BLaER1 (cell line): ENCODE measurements around the gene KIRREL3.

ENCODE experiments used
- H3K27ac ChIP-seq: shearing (Covaris generic); formaldehyde crosslinking; 2 replicates; pipeline ENCODE4 v1.8.1; 2022
- H3K27me3 ChIP-seq: shearing (Covaris generic); formaldehyde crosslinking; 2 replicates; pipeline ENCODE4 v1.8.1; 2022
- H3K36me3 ChIP-seq: shearing (Covaris generic); formaldehyde crosslinking; 2 replicates; pipeline ENCODE4 v1.8.1; 2022
- H3K4me1 ChIP-seq: shearing (Covaris generic); formaldehyde crosslinking; 2 replicates; pipeline ENCODE4 v1.8.1; 2022
- H3K4me2 ChIP-seq: shearing (Covaris generic); formaldehyde crosslinking; 2 replicates; pipeline ENCODE4 v1.8.1; 2022
- H3K4me3 ChIP-seq: shearing (Covaris generic); formaldehyde crosslinking; 2 replicates; pipeline ENCODE4 v1.8.1; 2022
- H3K9ac ChIP-seq: shearing (Covaris generic); formaldehyde crosslinking; 2 replicates; pipeline ENCODE4 v1.8.1; 2022
- H3K9me3 ChIP-seq: shearing (Covaris generic); formaldehyde crosslinking; 2 replicates; pipeline ENCODE4 v1.8.1; 2022
- H4K20me1 ChIP-seq: shearing (Covaris generic); formaldehyde crosslinking; 2 replicates; pipeline ENCODE4 v1.8.1; 2022
- Cebpa-rat ChIP-seq: shearing (Covaris generic); IDR thresholded peaks from 2 replicates; pipeline ENCODE4 v1.8.1; 2022

The KIRREL3 gene

GRCh38 chr11:127027789-127028188, 27.2 kb upstream of the KIRREL3 start:
- Histone ChIP-seq H3K9ac (no peak overlapping the region), H3K9me3 (peaks cover 5% of the 10 kb centered on the region), H3K4me1 (no peaks in the 10 kb centered on the region), H4K20me1 (no peaks in the 10 kb centered on the region), H3K4me2 (no peak overlapping the region), H3K27ac (no peak overlapping the region), H3K4me3 (no peak overlapping the region), H3K36me3 (no peaks in the 10 kb centered on the region), H3K27me3 (no peaks in the 10 kb centered on the region)
- TF ChIP-seq Cebpa-rat, result no peak

- Histone ChIP-seq H3K36me3 (no peaks in the 10 kb centered on the region), H3K4me1 (no peaks in the 10 kb centered on the region), H3K4me2 (no peak overlapping the region), H3K9ac (no peak overlapping the region), H3K27me3 (no peaks in the 10 kb centered on the region), H3K4me3 (no peak overlapping the region), H3K9me3 (no peaks in the 10 kb centered on the region), H3K27ac (no peak overlapping the region), H4K20me1 (no peaks in the 10 kb centered on the region)
- no peak for TF ChIP-seq Cebpa-rat
Observed at GRCh38 chr11:127027000-127027399, 26.4 kb upstream of the KIRREL3 start.

- no peak overlapping the region for H3K9ac ChIP-seq
- no peaks in the 10 kb centered on the region for H3K4me1 ChIP-seq
- H3K9me3 ChIP-seq, result no peaks in the 10 kb centered on the region
- H4K20me1 ChIP-seq, result no peaks in the 10 kb centered on the region
- H3K36me3 ChIP-seq, result no peaks in the 10 kb centered on the region
- no peak for TF ChIP-seq Cebpa-rat
- H3K27ac ChIP-seq, result no peak overlapping the region
- no peak overlapping the region for H3K4me3 ChIP-seq
- no peak overlapping the region for H3K4me2 ChIP-seq
- no peaks in the 10 kb centered on the region for H3K27me3 ChIP-seq
Observed at GRCh38 chr11:127023991-127024390, 23.4 kb upstream of the KIRREL3 start.

GRCh38 chr11:127018683-127019279, 18.2 kb upstream of the KIRREL3 start:
- no peak overlapping the region for H3K4me2 ChIP-seq
- H3K27me3 ChIP-seq, result no peaks in the 10 kb centered on the region
- H3K9me3 ChIP-seq, result no peaks in the 10 kb centered on the region
- no peak for TF ChIP-seq Cebpa-rat
- no peaks in the 10 kb centered on the region for H3K4me1 ChIP-seq
- no peaks in the 10 kb centered on the region for H4K20me1 ChIP-seq
- no peak overlapping the region for H3K9ac ChIP-seq
- no peak overlapping the region for H3K27ac ChIP-seq
- H3K4me3 ChIP-seq, result no peak overlapping the region
- no peaks in the 10 kb centered on the region for H3K36me3 ChIP-seq

GRCh38 chr11:127017482-127017881, 16.9 kb upstream of the KIRREL3 start:
- Histone ChIP-seq H3K9ac (no peak overlapping the region), H4K20me1 (no peaks in the 10 kb centered on the region), H3K36me3 (no peaks in the 10 kb centered on the region), H3K9me3 (no peaks in the 10 kb centered on the region), H3K4me3 (no peak overlapping the region), H3K27ac (no peak overlapping the region), H3K27me3 (no peaks in the 10 kb centered on the region), H3K4me1 (no peaks in the 10 kb centered on the region), H3K4me2 (no peak overlapping the region)
- no peak for TF ChIP-seq Cebpa-rat

- H3K27ac ChIP-seq, result no peak overlapping the region
Observed at GRCh38 chr11:127013550-127013949, 13.0 kb upstream of the KIRREL3 start.

GRCh38 chr11:127006311-127006710, 5.7 kb upstream of the KIRREL3 start:
- Histone ChIP-seq H3K9me3 (no peaks in the 10 kb centered on the region), H3K27me3 (peaks cover 36% of the 10 kb centered on the region), H3K9ac (no peak overlapping the region), H3K4me2 (no peak overlapping the region), H4K20me1 (no peaks in the 10 kb centered on the region), H3K4me3 (no peak overlapping the region), H3K36me3 (no peaks in the 10 kb centered on the region), H3K4me1 (no peaks in the 10 kb centered on the region), H3K27ac (no peak overlapping the region)
- TF ChIP-seq Cebpa-rat, result no peak

More at GRCh38 chr11:127013550-127013949, 13.0 kb upstream of the KIRREL3 start:
- Histone ChIP-seq H4K20me1 (no peaks in the 10 kb centered on the region), H3K9ac (no peak overlapping the region), H3K36me3 (no peaks in the 10 kb centered on the region), H3K4me1 (no peaks in the 10 kb centered on the region), H3K4me3 (no peak overlapping the region), H3K27me3 (no peaks in the 10 kb centered on the region), H3K4me2 (no peak overlapping the region), H3K9me3 (no peaks in the 10 kb centered on the region)
- TF ChIP-seq Cebpa-rat, result no peak

- H4K20me1 ChIP-seq, result no peaks in the 10 kb centered on the region
- no peak overlapping the region for H3K27ac ChIP-seq
- no peaks in the 10 kb centered on the region for H3K4me1 ChIP-seq
- TF ChIP-seq Cebpa-rat, result no peak
- H3K36me3 ChIP-seq, result no peaks in the 10 kb centered on the region
- H3K9ac ChIP-seq, result no peak overlapping the region
- peak overlapping the region; percentile 77 for H3K4me2 ChIP-seq
- H3K27me3 ChIP-seq, result peaks cover 65% of the 10 kb centered on the region
- peak overlapping the region; percentile 56 for H3K4me3 ChIP-seq
- H3K9me3 ChIP-seq, result no peaks in the 10 kb centered on the region
Observed at GRCh38 chr11:127003260-127003981, 2.9 kb upstream of the KIRREL3 start.

GRCh38 chr11:127002669-127003259, 2.2 kb upstream of the KIRREL3 start:
- H3K9ac ChIP-seq, result no peak overlapping the region
- no peak overlapping the region for H3K27ac ChIP-seq
- H4K20me1 ChIP-seq, result no peaks in the 10 kb centered on the region
- no peaks in the 10 kb centered on the region for H3K4me1 ChIP-seq
- no peak for TF ChIP-seq Cebpa-rat
- no peaks in the 10 kb centered on the region for H3K9me3 ChIP-seq
- H3K4me2 ChIP-seq, result peak overlapping the region; percentile 77
- H3K4me3 ChIP-seq, result peak overlapping the region; percentile 56
- H3K27me3 ChIP-seq, result peaks cover 68% of the 10 kb centered on the region
- no peaks in the 10 kb centered on the region for H3K36me3 ChIP-seq

- no peak for TF ChIP-seq Cebpa-rat
- Histone ChIP-seq H3K27me3 (peaks cover 68% of the 10 kb centered on the region), H3K9ac (no peak overlapping the region), H3K4me1 (no peaks in the 10 kb centered on the region), H3K4me2 (no peak overlapping the region), H4K20me1 (no peaks in the 10 kb centered on the region), H3K36me3 (no peaks in the 10 kb centered on the region), H3K27ac (no peak overlapping the region), H3K4me3 (no peak overlapping the region), H3K9me3 (no peaks in the 10 kb centered on the region)
Observed at GRCh38 chr11:127000981-127001380, 411 bp upstream of the KIRREL3 start.
